SU-DHL-6 (cell line): Measurements from ENCODE around the gene ZNF85.

Experiments used
- H2AFZ ChIP-seq: fragments of 200-600 bp; sonication (generic); 2 replicates; pipeline ENCODE4 v1.6.1; 2014; ENCODE audit warnings: low read depth, mild to moderate bottlenecking, moderate library complexity, mixed read lengths, antibody characterized with exemption, low read length; ENCODE audit not compliant: severe bottlenecking
- H3F3A ChIP-seq: fragments of 200-600 bp; shearing (Covaris generic); 2 replicates; pipeline ENCODE4 v1.6.0; 2016; ENCODE audit warnings: antibody characterized with exemption, mild to moderate bottlenecking; ENCODE audit not compliant: insufficient read depth
- H3K27ac ChIP-seq: fragments of 200-600 bp; sonication (generic); 2 replicates; pipeline ENCODE4 v1.5.1; 2016; ENCODE audit warnings: low read depth, mild to moderate bottlenecking, low read length, moderate library complexity, mixed read lengths
- H3K27me3 ChIP-seq: fragments of 200-600 bp; sonication (generic), shearing (Covaris generic); 2 replicates; pipeline ENCODE4 v1.6.0; 2014; ENCODE audit warnings: mild to moderate bottlenecking, low read length
- H3K36me3 ChIP-seq: fragments of 200-600 bp; sonication (generic); 2 replicates; pipeline ENCODE4 v1.6.1; 2014; ENCODE audit warnings: mild to moderate bottlenecking, low read length, mixed read lengths
- H3K4me2 ChIP-seq: fragments of 300-600, 200-600 bp; shearing (Covaris generic), sonication (generic); 2 replicates; pipeline ENCODE4 v1.6.0; 2014; ENCODE audit warnings: low read length, low read depth, mild to moderate bottlenecking; ENCODE audit not compliant: poor library complexity, severe bottlenecking
- H3K4me3 ChIP-seq: fragments of 200-600 bp; sonication (generic); 2 replicates; pipeline ENCODE4 v1.5.1; 2014; ENCODE audit warnings: antibody characterized with exemption, low read length, mild to moderate bottlenecking, mixed read lengths; ENCODE audit not compliant: insufficient read depth, poor library complexity, severe bottlenecking
- H3K79me2 ChIP-seq: fragments of 200-600 bp; sonication (generic); 2 replicates; pipeline ENCODE4 v1.6.1; 2014; ENCODE audit warnings: mild to moderate bottlenecking, low read length, moderate library complexity; ENCODE audit not compliant: insufficient read depth
- H3K9ac ChIP-seq: fragments of 200-600 bp; sonication (generic); 2 replicates; pipeline ENCODE4 v1.7.0; 2014; ENCODE audit warnings: mild to moderate bottlenecking, low read length
- H3K9me2 ChIP-seq: fragments of 200-600 bp; sonication (generic); replicated peaks from 2 replicates; pipeline ENCODE4 v1.6.1; 2014; ENCODE audit warnings: low read length; ENCODE audit not compliant: insufficient read depth
- H3K9me3 ChIP-seq: fragments of 200-600 bp; sonication (generic); 2 replicates; pipeline ENCODE4 v1.6.1; 2014; ENCODE audit warnings: low read length, mixed read lengths; ENCODE audit not compliant: insufficient read depth
- H4K20me1 ChIP-seq: fragments of 200-600 bp; sonication (generic); 2 replicates; pipeline ENCODE4 v1.6.1; 2014; ENCODE audit warnings: low read depth, mild to moderate bottlenecking, antibody characterized with exemption, low read length, moderate library complexity, mixed read lengths
- EZH2phosphoT487 ChIP-seq: fragments of 200-600 bp; sonication (generic), shearing (Covaris generic); conservative IDR thresholded peaks from 2 replicates; pipeline ENCODE4 v1.6.1; 2018; ENCODE audit warnings: mild to moderate bottlenecking, antibody characterized with exemption, low read length, moderate library complexity, mixed read lengths
- TF ChIP-seq, protein P1 (sequence below): fragments of 200-600 bp; sonication (generic); IDR thresholded peaks from one replicate; pipeline ENCODE4 v1.5.1; 2017; ENCODE audit warnings: antibody characterized with exemption, mild to moderate bottlenecking, low read length, moderate library complexity; ENCODE audit not compliant: insufficient read depth, poor library complexity, severe bottlenecking

ZNF85 gene

DNA sequence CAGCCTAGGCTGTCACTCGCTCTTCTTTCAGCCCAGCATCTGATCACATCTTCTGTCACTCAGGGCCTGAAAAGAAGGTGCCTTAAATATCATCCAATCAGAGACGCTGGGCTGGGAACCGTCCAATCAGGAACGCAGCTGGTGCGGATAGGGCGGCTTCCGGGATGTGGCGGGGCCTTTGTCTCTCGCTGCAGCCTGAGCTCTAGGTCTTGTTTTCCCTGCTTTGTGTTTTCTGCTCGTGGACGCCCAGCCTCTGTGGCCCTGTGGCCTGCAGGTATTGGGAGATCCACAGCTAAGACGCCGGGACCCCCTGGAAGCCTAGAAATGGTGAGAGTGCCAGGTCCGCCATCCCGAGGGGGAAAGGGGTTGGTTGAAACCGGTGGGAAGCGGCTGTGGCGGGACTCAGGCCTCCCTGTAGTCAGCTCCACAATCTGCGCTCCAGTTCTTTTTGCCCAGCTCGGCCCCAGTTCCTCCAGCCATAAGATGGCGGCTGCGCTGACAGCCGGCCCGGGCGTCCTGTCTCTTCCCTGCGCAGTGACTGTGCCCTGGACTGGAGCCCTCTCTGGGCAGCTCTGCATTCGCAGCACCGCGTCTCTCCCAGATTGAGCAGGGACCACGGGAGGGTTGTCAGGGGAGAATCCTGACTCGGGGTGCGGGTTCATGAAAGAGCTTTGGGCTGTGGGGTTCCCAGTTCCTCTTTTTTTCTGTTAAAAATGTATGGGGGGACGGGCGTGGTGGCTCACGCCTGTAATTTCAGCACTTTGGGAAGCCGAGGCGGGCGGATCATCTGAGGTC is at the start of gene ZNF85:
TSS of gene ZNF85 (plus strand) at position 175 of the 795 bp plus-strand sequence. CDS start at position 325, 150 bp downstream.
- Histone ChIP-seq H3K27ac (peak within 1 kb of the TSS; percentile 90), H3K79me2 (peaks cover 48% of the 10 kb centered on the region), H3K9me3 (no peaks in the 10 kb centered on the region), H3K36me3 (peaks cover 3% of the 10 kb centered on the region; the same call in 1 of the 2 replicates), H3K4me2 (peak within 1 kb of the TSS; percentile 85), H3K4me3 (peak within 1 kb of the TSS; percentile 90), H4K20me1 (no peaks in the 10 kb centered on the region), H3K9ac (peak within 1 kb of the TSS; percentile 80), H3F3A (0 out of 2 replicates have a peak, but pooled peaks cover 5% of the 10 kb centered on the region), H3K27me3 (no peaks in the 10 kb centered on the region), H3K9me2 (no peaks in the 10 kb centered on the region), H2AFZ (peak within 1 kb of the TSS; percentile 22)
- TF ChIP-seq EZH2phosphoT487, result no peak
- TF ChIP-seq, protein P1, sequence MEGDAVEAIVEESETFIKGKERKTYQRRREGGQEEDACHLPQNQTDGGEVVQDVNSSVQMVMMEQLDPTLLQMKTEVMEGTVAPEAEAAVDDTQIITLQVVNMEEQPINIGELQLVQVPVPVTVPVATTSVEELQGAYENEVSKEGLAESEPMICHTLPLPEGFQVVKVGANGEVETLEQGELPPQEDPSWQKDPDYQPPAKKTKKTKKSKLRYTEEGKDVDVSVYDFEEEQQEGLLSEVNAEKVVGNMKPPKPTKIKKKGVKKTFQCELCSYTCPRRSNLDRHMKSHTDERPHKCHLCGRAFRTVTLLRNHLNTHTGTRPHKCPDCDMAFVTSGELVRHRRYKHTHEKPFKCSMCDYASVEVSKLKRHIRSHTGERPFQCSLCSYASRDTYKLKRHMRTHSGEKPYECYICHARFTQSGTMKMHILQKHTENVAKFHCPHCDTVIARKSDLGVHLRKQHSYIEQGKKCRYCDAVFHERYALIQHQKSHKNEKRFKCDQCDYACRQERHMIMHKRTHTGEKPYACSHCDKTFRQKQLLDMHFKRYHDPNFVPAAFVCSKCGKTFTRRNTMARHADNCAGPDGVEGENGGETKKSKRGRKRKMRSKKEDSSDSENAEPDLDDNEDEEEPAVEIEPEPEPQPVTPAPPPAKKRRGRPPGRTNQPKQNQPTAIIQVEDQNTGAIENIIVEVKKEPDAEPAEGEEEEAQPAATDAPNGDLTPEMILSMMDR, result no peak

DNA sequence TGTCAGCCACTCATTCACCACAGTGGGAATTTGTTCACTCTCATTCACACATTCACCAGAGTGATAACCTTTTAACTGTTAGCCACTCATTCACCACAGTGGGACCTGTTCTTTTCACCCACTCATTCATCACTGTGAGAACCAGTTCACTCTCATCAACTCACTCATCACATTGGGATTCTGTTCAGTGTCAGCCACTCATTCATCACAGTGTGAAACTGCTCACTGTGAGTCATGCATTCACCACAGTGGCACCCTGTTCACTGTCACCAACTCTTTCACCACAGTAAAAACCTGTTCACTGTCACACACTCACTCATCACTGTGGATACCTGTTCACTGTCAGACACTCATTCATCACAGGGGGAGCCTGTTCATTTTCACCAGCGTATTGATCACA is 43.5 kb upstream of the ZNF85 start:
- no peak overlapping the region for H3K27ac ChIP-seq
- H3K4me2 ChIP-seq, result no peak overlapping the region
- H3K9me2 ChIP-seq, result no peaks in the 10 kb centered on the region
- no peak overlapping the region for H2AFZ ChIP-seq
- no peaks in the 10 kb centered on the region for H4K20me1 ChIP-seq
- H3K27me3 ChIP-seq, result no peaks in the 10 kb centered on the region
- H3K9ac ChIP-seq, result no peak overlapping the region
- no peak overlapping the region for H3K4me3 ChIP-seq
- H3K9me3 ChIP-seq, result peaks cover 26% of the 10 kb centered on the region; the same call in 1 of the 2 replicates
- no peaks in the 10 kb centered on the region for H3K36me3 ChIP-seq
- no peaks in the 10 kb centered on the region for H3K79me2 ChIP-seq
- H3F3A ChIP-seq, result no peaks in the 10 kb centered on the region
- TF ChIP-seq EZH2phosphoT487, result no peak
- TF ChIP-seq, protein P1, result no peak

DNA sequence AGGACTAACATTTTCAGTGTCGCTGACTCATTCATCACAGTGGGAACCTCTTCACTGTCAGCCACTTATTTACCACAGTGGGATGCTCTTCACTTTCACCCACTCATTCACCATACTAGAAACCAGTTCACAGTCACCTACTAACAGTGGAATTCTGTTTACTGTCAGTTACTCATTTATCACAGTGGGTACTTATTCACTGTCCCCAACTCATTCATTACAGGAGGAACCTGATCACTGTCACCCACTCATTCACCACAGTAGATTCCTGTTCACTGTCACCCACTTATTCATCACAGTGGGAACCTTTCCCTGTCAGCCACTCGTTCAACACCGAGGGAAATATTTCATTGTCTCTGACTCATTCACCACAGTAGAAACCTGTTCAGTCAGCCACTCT is 10.1 kb upstream of the ZNF85 start:
- Histone ChIP-seq H3F3A (no peaks in the 10 kb centered on the region), H2AFZ (no peak overlapping the region), H3K27me3 (no peaks in the 10 kb centered on the region), H3K9ac (no peak overlapping the region), H3K9me2 (no peaks in the 10 kb centered on the region), H3K4me2 (no peak overlapping the region), H3K79me2 (no peaks in the 10 kb centered on the region), H4K20me1 (no peaks in the 10 kb centered on the region), H3K9me3 (peaks cover 16% of the 10 kb centered on the region; the same call in 1 of the 2 replicates), H3K4me3 (no peak overlapping the region), H3K27ac (no peak overlapping the region), H3K36me3 (no peaks in the 10 kb centered on the region)
- TF ChIP-seq EZH2phosphoT487, result no peak
- TF ChIP-seq, protein P1, result no peak
